T-helper 17 cell (primary cell): Measurements from ENCODE around the gene MEPCE. TPM values are rescaled to one million over a fixed set of nuclear protein-coding genes. Genes with fewer than 3 reads are reported as not detected.

Experiments
- ATAC-seq: fragments of 150-1000 bp; cut with Tn5 transposase; 2 replicates; pipeline ENCODE4 v1.10.0; 2021; ENCODE audit warnings: mild to moderate bottlenecking, moderate library complexity
- DNase-seq, 3 donors: peaks; one replicate each; pipeline versions ENCODE4 v3.0.0 to v3.0.0-alpha.2; 2020 to 2021
- H3K9me3 ChIP-seq: one replicate; pipeline ENCODE4 v1.7.0; 2013; ENCODE audit warnings: low read length, mild to moderate bottlenecking; ENCODE audit not compliant: control insufficient read depth, poor library complexity, severe bottlenecking
- H3K27ac Mint-ChIP-seq: one replicate; pipeline ENCODE4 v1.8.0; 2022; ENCODE audit warnings: mild to moderate bottlenecking, moderate library complexity, mixed read lengths
- H3K27me3 Mint-ChIP-seq: one replicate; pipeline ENCODE4 v1.8.0; 2022; ENCODE audit warnings: mixed read lengths
- H3K36me3 Mint-ChIP-seq: one replicate; pipeline ENCODE4 v1.8.0; 2022; ENCODE audit warnings: low read depth, mixed read lengths
- H3K4me1 Mint-ChIP-seq: one replicate; pipeline ENCODE4 v1.8.0; 2022; ENCODE audit warnings: mild to moderate bottlenecking, mixed read lengths
- H3K4me3 Mint-ChIP-seq: one replicate; pipeline ENCODE4 v1.8.0; 2022; ENCODE audit warnings: mild to moderate bottlenecking, moderate library complexity, mixed read lengths
- total RNA-seq, 4 donors: library from RNA in 2 of 4; stranded (reverse) in 2 of 4; gene quantifications; one replicate each; pipeline ENCODE4 v1.2.3 and lab custom pipeline; 2022 to 2026

MEPCE gene
- total RNA-seq, 2 donors from 2014 or later: 66.1 to 66.8 TPM

DNA sequence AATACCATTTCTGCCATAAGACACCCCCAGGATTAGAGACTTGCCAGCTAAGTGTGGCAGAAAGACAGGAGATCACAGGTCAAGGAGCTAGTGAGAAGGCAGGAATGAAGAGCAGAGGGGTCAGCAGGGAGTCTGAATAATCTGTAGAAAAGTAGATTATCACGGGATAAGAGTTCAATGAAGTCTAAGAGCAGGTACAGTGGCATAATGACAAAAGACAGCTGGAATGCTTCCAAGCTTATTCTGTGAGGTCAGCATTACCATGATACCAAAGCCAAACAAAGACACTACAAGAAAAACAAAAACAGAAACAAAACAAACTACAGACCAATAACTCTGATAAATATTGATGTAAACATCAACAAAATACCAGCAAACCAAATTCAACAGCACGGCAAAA, 35.6 kb upstream of the MEPCE start:
- Mint-ChIP-seq H3K27ac (peak overlapping the region; percentile 61), H3K4me1 (peaks cover 15% of the 10 kb centered on the region), H3K27me3 (peaks cover 28% of the 10 kb centered on the region), H3K36me3 (peaks cover 6% of the 10 kb centered on the region), H3K4me3 (no peak overlapping the region)
- no peak for DNase-seq
- H3K9me3 ChIP-seq: no peaks in the 10 kb centered on the region
- no peak for ATAC-seq

DNA sequence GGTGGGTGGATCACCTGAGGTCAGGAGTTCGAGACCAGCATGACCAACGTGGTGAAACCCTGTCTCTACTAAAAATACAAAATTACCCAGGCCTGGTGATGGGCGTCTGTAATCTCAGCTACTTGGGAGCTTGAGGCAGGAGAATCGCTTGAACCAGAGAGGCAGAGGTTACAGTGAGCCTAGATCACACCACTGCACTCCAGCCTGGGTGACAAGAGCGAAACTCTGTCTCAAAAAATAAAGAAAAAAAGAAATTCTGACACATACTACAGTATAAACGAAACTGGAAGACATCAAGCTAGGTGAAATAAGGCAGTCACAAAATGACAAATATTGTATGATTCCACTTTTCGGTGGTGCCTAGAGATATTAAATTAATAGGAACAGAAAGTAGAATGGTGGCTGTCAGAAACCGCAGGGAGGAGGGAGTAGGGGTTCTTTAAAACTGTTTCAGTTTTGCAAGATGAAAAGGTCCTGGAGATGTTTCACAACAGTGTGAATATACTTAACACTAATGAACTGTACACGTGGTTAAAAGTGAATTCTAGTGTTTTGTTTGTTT, 33.1 kb upstream of the MEPCE start:
- Mint-ChIP-seq H3K4me1 (peaks cover 21% of the 10 kb centered on the region), H3K4me3 (peak overlapping the region; percentile 75), H3K27ac (peak overlapping the region; percentile 74), H3K36me3 (no peaks in the 10 kb centered on the region), H3K27me3 (peaks cover 11% of the 10 kb centered on the region)
- no peaks in the 10 kb centered on the region for H3K9me3 ChIP-seq
- ATAC-seq (peak; percentile 94), DNase-seq (no peak)

DNA sequence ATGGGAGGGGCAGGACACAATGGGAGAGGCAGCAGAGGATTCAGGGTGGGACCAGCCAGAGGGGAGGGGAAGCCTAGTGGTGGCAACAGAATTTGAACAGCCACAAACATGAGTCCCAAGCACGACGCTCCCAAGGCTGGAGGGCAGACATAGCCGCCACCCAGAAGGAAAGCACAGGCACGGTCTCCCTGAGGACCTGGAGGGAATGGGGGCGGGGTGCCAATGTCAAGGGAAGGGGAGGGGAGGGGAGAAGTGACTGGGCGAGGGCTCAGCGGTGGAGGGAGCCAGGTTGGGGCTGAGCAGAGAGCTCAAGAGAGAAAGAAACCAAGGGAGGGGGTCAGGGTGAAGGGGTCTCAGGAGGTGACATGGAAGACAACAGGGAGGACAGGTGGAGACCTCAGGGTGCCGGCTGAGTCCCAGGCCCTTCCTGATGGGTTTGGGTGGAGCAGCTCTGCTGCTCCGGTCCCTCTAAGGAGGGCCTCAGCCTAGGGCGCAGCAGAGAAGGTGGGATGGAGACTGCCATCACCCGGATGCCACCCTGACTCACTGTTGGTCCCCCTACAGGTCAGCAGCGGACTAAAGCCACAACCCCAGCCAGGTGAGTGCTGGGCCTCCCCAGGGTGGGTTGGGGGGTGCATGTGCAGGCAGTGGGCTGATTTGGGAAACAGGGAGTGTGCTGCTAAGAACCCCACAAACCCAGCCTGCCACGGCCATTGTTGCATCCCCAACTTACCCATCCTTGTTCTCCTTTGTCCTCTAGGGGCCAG, 32.1 kb upstream of the MEPCE start:
- H3K4me1 Mint-ChIP-seq: peaks cover 21% of the 10 kb centered on the region
- no peak for DNase-seq
- peak overlapping the region; percentile 75 for H3K4me3 Mint-ChIP-seq
- no peaks in the 10 kb centered on the region for H3K36me3 Mint-ChIP-seq
- H3K27me3 Mint-ChIP-seq: peaks cover 1% of the 10 kb centered on the region
- ATAC-seq: no peak
- H3K9me3 ChIP-seq: no peaks in the 10 kb centered on the region
- H3K27ac Mint-ChIP-seq: no peak overlapping the region

DNA sequence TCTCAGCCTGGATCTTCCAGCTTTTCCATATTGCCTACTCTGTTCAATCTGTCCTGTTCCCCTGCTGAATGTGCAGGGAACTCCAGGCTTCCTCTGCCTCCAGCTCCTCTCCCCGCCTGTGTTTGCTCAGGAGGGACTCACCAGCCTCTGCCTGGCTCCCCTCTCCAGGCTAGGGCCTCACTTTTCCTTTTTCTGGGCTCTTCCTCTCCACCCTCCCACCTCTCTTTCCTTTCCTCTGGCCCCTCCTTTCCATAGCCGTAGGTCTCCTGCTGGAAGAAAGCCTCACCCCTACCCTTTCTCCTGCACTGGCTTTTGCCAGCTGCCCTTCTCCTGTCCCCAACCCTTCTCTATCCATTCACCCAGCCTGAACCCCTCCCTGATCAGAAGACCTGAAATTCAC, 31.4 kb upstream of the MEPCE start:
- H3K4me3 Mint-ChIP-seq: no peak overlapping the region

DNA sequence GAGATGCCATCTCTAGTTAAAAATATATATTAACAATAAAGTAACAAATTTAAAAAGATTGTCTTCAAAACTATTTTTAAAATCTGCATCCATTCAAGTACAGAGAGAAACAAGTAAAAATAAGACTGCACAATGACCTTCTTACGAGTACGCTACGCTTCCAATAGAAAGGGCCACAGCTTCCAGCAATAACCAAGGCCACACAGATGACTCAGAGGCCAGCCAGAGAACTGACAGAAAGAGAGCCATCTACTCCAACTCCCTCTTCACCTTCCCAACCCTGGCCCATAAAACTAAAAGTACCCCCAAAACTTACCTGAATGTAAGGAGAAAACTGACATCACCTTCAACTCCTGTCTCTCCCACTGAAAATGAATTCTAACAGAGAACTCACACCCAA, 29.6 kb upstream of the MEPCE start:
- H3K9me3 ChIP-seq: no peaks in the 10 kb centered on the region
- Mint-ChIP-seq H3K27ac (no peak overlapping the region), H3K27me3 (no peaks in the 10 kb centered on the region), H3K36me3 (no peaks in the 10 kb centered on the region), H3K4me1 (peaks cover 21% of the 10 kb centered on the region), H3K4me3 (no peak overlapping the region)
- ATAC-seq: no peak
- DNase-seq: no peak

More for the DNA sequence above, 31.4 kb upstream of the MEPCE start:
- H3K9me3 ChIP-seq: no peaks in the 10 kb centered on the region
- Mint-ChIP-seq H3K27ac (no peak overlapping the region), H3K36me3 (no peaks in the 10 kb centered on the region), H3K4me1 (peaks cover 21% of the 10 kb centered on the region), H3K27me3 (no peaks in the 10 kb centered on the region)
- DNase-seq: no peak
- ATAC-seq: no peak

DNA sequence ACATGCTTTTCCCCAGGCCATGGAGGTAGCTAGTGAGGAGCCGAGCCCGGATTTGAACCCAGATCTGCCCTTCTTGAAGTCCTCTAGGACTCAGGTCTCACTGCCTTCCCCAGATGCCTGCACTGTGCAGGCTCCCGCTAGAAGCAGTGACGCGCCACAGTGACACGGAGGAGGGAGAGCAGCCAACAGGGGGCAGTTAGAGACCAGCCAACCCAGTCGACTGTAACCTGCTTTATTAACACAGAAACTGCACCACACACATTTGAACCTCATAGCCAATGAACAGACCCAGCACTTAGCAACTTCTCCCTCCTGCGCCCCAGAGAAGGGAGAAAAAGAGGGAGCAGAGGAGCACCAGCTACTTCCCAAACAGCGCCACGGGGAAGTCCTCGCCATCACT, 29.0 kb upstream of the MEPCE start:
- no peaks in the 10 kb centered on the region for H3K36me3 Mint-ChIP-seq
- no peak for ATAC-seq
- no peak overlapping the region for H3K27ac Mint-ChIP-seq
- no peaks in the 10 kb centered on the region for H3K27me3 Mint-ChIP-seq
- H3K4me1 Mint-ChIP-seq: peaks cover 21% of the 10 kb centered on the region
- no peak overlapping the region for H3K4me3 Mint-ChIP-seq
- H3K9me3 ChIP-seq: no peaks in the 10 kb centered on the region
- no peak for DNase-seq

DNA sequence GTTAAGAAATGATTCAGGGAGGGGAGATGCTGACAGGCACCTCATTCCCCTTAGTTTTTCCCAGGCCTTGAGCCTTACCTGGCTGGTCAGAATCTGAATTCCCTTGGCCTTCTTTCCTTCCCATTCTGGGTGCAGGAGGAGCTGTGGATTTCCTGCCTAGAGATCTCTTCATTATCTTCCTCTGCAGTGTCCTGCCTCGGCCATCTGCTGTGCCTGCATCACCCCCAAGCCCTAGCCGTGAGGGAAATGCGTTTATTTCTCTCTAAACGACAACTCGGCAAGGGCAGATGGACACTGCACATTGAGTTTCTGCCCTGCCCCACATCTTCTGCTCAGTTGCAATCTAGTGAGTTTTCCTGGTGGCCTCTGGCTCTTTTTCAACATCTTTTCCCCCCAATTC, 27.8 kb upstream of the MEPCE start:
- no peak for ATAC-seq
- no peak overlapping the region for H3K4me3 Mint-ChIP-seq
- DNase-seq: no peak
- no peak overlapping the region for H3K27ac Mint-ChIP-seq
- H3K27me3 Mint-ChIP-seq: peaks cover under 1% of the 10 kb centered on the region
- no peaks in the 10 kb centered on the region for H3K36me3 Mint-ChIP-seq
- peaks cover 17% of the 10 kb centered on the region for H3K4me1 Mint-ChIP-seq
- H3K9me3 ChIP-seq: no peaks in the 10 kb centered on the region

DNA sequence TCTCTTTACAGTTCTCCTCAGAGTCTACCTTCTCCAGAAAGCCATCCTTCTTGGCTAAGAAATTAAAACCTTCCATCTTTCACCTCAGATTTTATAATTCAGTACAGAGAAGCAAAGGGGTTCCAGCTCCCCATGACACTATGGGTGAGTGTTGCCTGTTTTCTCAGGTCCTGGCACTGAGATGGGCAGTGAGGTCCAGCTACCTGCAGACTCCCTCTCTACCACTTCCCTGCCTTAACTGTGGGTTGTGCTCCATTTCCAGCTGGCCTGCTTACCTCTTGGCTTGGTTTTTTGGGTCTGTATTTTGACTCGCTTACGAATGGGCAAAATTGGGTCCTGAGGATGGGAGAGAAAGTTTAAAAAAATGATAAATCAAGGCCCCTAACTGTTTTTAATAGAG, 27.4 kb upstream of the MEPCE start:
- Mint-ChIP-seq H3K36me3 (no peaks in the 10 kb centered on the region), H3K4me3 (no peak overlapping the region), H3K27ac (no peak overlapping the region), H3K27me3 (peaks cover 5% of the 10 kb centered on the region), H3K4me1 (peaks cover 14% of the 10 kb centered on the region)
- ATAC-seq (no peak), DNase-seq (no peak)
- no peaks in the 10 kb centered on the region for H3K9me3 ChIP-seq

DNA sequence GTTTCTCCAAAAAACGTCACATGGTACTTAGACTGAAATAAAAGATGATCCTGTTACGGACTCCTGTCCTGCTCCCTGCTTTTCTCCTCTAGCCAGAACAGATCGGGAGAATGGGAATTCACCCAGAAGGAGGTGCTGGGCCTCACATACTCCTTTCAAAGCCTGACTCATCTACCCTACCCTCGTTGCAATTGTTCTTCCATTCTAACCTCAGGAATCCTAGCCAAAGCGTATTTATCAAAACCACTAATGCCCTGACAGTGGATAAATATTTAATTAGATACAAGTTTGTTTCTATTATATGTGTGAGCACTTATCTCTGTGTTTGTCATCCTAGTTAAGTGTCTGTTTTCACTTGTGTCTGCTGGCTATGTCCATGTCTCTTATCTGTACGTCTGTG, 22.9 kb upstream of the MEPCE start:
- DNase-seq (no peak), ATAC-seq (no peak)
- H3K27ac Mint-ChIP-seq: no peak overlapping the region
- H3K36me3 Mint-ChIP-seq: no peaks in the 10 kb centered on the region
- peaks cover 6% of the 10 kb centered on the region for H3K27me3 Mint-ChIP-seq
- H3K4me3 Mint-ChIP-seq: no peak overlapping the region
- H3K9me3 ChIP-seq: no peaks in the 10 kb centered on the region
- H3K4me1 Mint-ChIP-seq: peaks cover 5% of the 10 kb centered on the region

DNA sequence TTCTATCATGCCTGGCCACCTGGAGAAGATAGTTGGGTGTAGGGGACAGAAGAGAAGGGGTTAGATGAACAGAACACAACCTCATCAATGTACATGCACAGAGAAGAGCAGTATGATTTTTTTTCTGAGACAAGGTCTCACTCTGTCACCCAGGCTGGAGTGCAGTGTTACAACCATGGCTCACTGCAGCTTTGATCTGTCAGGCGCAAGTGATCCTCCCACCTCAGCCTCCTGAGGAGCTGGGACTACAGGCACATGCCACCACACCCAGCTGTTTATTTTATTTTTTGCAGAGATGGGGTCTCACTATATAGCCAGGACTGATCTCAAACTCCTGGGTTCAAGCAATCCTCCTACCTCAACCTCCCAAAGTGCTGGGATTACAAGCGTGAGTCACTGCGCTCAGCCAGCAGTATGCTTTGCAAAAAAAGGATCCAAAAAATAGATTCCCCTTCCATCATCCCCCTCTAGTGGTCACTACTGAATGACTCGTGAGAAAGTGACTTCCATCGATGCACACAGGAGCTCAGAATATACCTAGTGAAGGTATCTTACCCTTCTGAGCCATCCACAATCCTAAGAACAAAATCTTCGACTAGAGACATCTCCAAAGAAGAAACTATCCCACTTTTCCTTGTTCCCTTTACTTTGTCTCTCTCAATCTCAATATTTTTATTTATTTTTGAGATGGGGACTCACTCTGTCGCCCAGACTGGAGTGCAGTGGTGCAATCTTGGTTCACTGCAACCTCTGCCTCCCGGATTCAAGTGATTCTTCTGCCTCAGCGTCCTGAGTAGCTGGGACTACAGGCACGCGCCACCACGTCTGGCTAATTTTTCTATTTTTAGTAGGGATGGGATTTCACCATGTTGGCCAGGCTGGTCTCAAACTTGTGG, 22.1 kb upstream of the MEPCE start:
- no peaks in the 10 kb centered on the region for H3K9me3 ChIP-seq
- Mint-ChIP-seq H3K4me1 (peaks cover 5% of the 10 kb centered on the region), H3K4me3 (no peak overlapping the region), H3K27me3 (peaks cover 6% of the 10 kb centered on the region), H3K36me3 (peaks cover 3% of the 10 kb centered on the region), H3K27ac (no peak overlapping the region)
- ATAC-seq (peak; percentile 90), DNase-seq (no peak)

DNA sequence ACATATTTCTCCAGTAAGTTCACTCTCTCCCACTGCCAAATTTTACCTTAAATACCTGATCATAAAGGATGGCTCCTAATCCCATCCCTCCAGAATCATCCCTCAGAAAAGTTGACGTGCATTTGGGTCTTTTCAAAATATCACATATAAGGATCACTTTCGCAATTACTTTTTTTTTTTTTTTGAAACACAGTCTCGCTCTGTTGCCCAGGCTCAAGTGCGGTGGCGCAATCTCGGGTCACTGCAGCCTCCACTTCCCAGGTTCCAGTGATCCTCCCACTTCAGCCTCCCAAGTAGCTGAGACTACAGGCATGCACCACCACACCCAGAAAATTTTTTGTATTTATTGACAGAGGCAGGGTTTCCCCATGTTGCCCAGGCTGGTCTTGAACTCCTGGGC, 18.5 kb upstream of the MEPCE start:
- Mint-ChIP-seq H3K4me1 (peaks cover 10% of the 10 kb centered on the region), H3K36me3 (peaks cover 13% of the 10 kb centered on the region), H3K27me3 (peaks cover 20% of the 10 kb centered on the region), H3K27ac (no peak overlapping the region), H3K4me3 (no peak overlapping the region)
- DNase-seq (no peak), ATAC-seq (no peak)
- H3K9me3 ChIP-seq: no peaks in the 10 kb centered on the region

DNA sequence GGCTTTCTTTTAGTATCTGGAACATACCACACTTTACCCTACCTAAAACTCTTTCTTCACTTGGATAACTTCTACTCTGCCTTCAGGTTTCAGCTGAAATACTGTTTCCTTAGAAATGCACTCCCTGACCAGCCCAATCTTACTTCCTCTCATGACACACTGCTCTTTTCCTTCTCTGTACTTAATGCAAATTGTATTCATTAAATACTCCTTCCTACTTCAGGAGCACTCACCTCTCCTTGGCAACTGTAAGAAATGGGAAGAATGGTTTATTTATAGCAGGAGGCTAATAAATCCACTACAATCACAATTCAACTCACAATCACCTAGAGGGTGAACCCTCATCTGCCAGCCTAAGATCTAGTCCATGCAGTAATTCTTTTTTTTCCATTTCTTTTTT, 16.3 kb upstream of the MEPCE start:
- no peak overlapping the region for H3K4me3 Mint-ChIP-seq
- H3K27ac Mint-ChIP-seq: no peak overlapping the region
- H3K36me3 Mint-ChIP-seq: peaks cover 13% of the 10 kb centered on the region
- ATAC-seq (no peak), DNase-seq (no peak)
- H3K9me3 ChIP-seq: no peaks in the 10 kb centered on the region
- H3K27me3 Mint-ChIP-seq: peaks cover 14% of the 10 kb centered on the region
- H3K4me1 Mint-ChIP-seq: peaks cover 5% of the 10 kb centered on the region

DNA sequence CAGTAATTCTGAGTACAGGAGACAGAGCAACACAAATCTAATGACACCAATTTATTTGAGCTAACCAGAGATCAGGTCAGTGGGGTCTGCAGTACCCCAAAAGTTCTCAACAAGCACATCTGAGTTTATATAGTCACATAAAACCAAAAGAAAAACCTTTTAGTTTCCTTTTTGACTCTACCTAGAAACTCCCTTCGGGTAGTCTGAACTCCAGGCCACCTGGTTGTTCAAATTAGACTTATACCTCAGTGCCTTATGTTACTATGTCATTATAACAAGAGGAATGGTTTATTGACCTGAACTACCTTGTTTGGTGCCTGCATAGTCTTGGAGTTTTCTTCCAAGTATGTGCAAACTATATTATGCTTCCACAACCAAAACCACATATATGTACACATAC, 15.7 kb upstream of the MEPCE start:
- DNase-seq (no peak), ATAC-seq (no peak)
- Mint-ChIP-seq H3K27ac (no peak overlapping the region), H3K4me1 (peaks cover 5% of the 10 kb centered on the region), H3K36me3 (peaks cover 13% of the 10 kb centered on the region), H3K4me3 (no peak overlapping the region), H3K27me3 (peaks cover 14% of the 10 kb centered on the region)
- no peaks in the 10 kb centered on the region for H3K9me3 ChIP-seq
